Small intestine (tissue), 7 donors: Measurements from ENCODE around the gene SPHK2. TPM values are rescaled to one million over a fixed set of nuclear protein-coding genes. Genes with fewer than 3 reads are reported as not detected.

Experiments used
- DNase-seq, 2 donors: peaks; one replicate each; pipeline versions ENCODE4 v3.0.0 to v3.0.0-alpha.2; 2013
- FAIRE-seq: peaks from 2 replicates; lab custom pipeline; 2012; peaks lifted over from hg19 to GRCh38; lab: Jason Lieb, UNC
- H3K27ac ChIP-seq, 3 donors: one replicate each; pipeline ENCODE4 v1.5.1; 2013; ENCODE audit warnings: low read length in 2 of 3, mild to moderate bottlenecking in 2 of 3, control low read depth in 1 of 3, inconsistent platforms in 1 of 3, low read depth in 1 of 3, moderate library complexity in 1 of 3
- H3K27me3 ChIP-seq, 3 donors: one replicate each; pipeline ENCODE4 v1.6.1; 2013; ENCODE audit warnings: low read length in 3 of 3, inconsistent platforms in 1 of 3; ENCODE audit not compliant: control insufficient read depth in 3 of 3, insufficient read depth in 3 of 3
- H3K36me3 ChIP-seq, 3 donors: one replicate each; pipeline ENCODE4 v1.6.1; 2013; ENCODE audit warnings: low read length in 3 of 3, inconsistent platforms in 1 of 3, low read depth in 1 of 3, mild to moderate bottlenecking in 1 of 3, moderate library complexity in 1 of 3; ENCODE audit not compliant: control insufficient read depth in 3 of 3, insufficient read depth in 2 of 3
- H3K4me1 ChIP-seq, 3 donors: one replicate each; pipeline ENCODE4 v1.6.1; 2013; ENCODE audit warnings: low read length in 2 of 3, inconsistent platforms in 1 of 3, low read depth in 1 of 3, mild to moderate bottlenecking in 1 of 3, moderate library complexity in 1 of 3; ENCODE audit not compliant: control insufficient read depth in 3 of 3, insufficient read depth in 2 of 3
- H3K4me3 ChIP-seq, 3 donors: one replicate each; pipeline ENCODE4 v1.5.1; 2013; ENCODE audit warnings: low read length in 3 of 3, control low read depth in 1 of 3, inconsistent platforms in 1 of 3, low read depth in 1 of 3, mild to moderate bottlenecking in 1 of 3, moderate library complexity in 1 of 3
- H3K9me3 ChIP-seq, 2 donors: one replicate each; pipeline ENCODE4 v1.6.1; 2013; ENCODE audit warnings: low read depth in 1 of 2, low read length in 1 of 2; ENCODE audit not compliant: control insufficient read depth in 2 of 2, insufficient read depth in 1 of 2
- WGBS, 3 donors: extraction: QIAGEN DNeasy Blood & Tissue Kit; methylation state at CpG; one replicate each; pipeline ENCODE4 v1.1.7; 2013; 5-methylcytosine and 5-hydroxymethylcytosine counted together
- polyA plus RNA-seq, 4 donors: library from polyadenylated mRNA; stranded (reverse) in 3 of 4; unstranded in 1 of 4; fragments of 200-250 nt in 3 of 4; fragments of 120-200 nt in 1 of 4; gene quantifications; one replicate each; pipeline versions ENCODE4 v1.2.1 to v1.2.3, GENCODE V29; 2013
- donor health status: healthy with polysubstance abuse.
- donor health status: control.
- donor health status: control.
- donor health status: Bipolar disorder and iron deficiency.
- donor health status: healthy.

Gene SPHK2
- polyA plus RNA-seq, 4 donors: 22.1 to 85.7 (median 49.9) TPM

DNA sequence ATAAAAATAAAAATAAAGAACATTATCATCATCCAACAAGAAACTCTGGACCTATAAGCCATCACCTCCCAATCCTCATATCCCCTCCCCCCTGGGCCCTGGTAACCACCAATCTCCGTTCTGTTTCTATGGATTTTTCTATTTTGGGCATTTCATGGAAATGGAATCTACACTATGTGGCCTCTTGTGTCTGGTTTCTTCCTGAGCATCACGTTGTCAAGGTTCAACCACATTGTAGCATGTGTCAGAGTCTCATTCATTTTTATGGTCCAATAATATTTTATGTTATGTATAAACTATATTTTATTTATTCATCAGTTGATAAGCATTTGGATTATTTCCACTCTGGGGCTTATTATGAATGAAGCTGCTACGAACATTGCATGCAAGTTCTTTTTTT is 40.4 kb upstream of the SPHK2 start:
- no peaks in the 10 kb centered on the region for H3K36me3 ChIP-seq
- WGBS, 3 donors: 24 to 32% (median 32%) methylated on average over 3 of the region's 3 CpGs
- no peaks in the 10 kb centered on the region for H3K9me3 ChIP-seq
- FAIRE-seq: no peak
- H3K27me3 ChIP-seq: no peaks in the 10 kb centered on the region
- no peak overlapping the region for H3K4me3 ChIP-seq
- peak in 1 of 2 donors; percentile 36 for DNase-seq
- H3K4me1 ChIP-seq: peaks cover 0 to under 1% (median 0%) of the 10 kb centered on the region in 3 donors
- no peak overlapping the region for H3K27ac ChIP-seq

DNA sequence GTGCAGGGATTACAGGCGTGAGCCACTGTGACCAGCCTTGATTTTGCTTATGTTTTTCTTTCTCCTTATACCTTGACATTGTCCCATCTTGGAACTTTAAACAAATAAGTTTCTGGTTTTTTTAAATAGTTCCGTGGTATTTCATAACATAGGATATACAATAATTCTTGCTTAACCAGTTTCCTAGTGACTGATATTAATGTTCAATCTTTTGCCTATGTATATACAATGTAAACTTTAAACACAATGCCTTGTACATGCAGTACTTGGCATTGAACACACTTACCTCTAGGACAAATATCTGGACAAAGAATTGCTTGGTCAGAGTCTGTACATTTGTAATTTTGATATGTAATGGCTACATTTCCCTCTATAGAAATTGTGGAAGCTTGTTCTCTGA is 37.1 kb upstream of the SPHK2 start:
- no peak overlapping the region for H3K4me3 ChIP-seq
- 64 to 75% (median 72%) methylated on average over 2 of the region's 2 CpGs for whole genome bisulfite sequencing, 3 donors
- no peaks in the 10 kb centered on the region for H3K27me3 ChIP-seq
- H3K36me3 ChIP-seq: no peaks in the 10 kb centered on the region
- FAIRE-seq (no peak), DNase-seq (no peak)
- H3K4me1 ChIP-seq: peaks cover 0 to 3% (median 0%) of the 10 kb centered on the region in 3 donors
- peaks cover 0 to 8% of the 10 kb centered on the region in 2 donors for H3K9me3 ChIP-seq
- H3K27ac ChIP-seq: no peak overlapping the region

DNA sequence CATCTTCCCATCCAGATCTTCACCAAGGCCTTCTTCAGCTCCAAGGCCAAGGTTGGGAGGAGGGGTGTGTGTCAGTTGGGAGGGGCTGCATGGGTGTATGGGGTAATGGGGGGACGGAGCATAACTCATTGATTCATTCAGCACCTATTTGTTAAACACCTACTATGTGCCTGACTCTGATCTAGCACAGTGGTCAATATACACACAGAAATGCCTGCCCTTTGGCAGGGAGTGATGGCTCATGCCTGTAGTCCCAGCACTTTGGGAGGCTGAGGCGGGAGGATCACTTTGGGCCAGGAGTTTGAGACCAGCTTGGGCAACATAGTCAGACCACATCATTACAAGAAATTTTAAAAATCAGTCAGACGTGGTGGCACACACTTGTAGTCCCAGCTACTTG is 31.9 kb upstream of the SPHK2 start:
- H3K4me3 ChIP-seq: no peak overlapping the region
- no peaks in the 10 kb centered on the region for H3K36me3 ChIP-seq
- peaks cover 0 to 6% (median 0%) of the 10 kb centered on the region in 3 donors for H3K4me1 ChIP-seq
- DNase-seq (no peak), FAIRE-seq (no peak)
- H3K9me3 ChIP-seq: peaks cover 0 to 8% of the 10 kb centered on the region in 2 donors
- 88 to 92% (median 91%) methylated on average over 3 of the region's 3 CpGs for WGBS, 3 donors
- no peak overlapping the region for H3K27ac ChIP-seq
- H3K27me3 ChIP-seq: no peaks in the 10 kb centered on the region

DNA sequence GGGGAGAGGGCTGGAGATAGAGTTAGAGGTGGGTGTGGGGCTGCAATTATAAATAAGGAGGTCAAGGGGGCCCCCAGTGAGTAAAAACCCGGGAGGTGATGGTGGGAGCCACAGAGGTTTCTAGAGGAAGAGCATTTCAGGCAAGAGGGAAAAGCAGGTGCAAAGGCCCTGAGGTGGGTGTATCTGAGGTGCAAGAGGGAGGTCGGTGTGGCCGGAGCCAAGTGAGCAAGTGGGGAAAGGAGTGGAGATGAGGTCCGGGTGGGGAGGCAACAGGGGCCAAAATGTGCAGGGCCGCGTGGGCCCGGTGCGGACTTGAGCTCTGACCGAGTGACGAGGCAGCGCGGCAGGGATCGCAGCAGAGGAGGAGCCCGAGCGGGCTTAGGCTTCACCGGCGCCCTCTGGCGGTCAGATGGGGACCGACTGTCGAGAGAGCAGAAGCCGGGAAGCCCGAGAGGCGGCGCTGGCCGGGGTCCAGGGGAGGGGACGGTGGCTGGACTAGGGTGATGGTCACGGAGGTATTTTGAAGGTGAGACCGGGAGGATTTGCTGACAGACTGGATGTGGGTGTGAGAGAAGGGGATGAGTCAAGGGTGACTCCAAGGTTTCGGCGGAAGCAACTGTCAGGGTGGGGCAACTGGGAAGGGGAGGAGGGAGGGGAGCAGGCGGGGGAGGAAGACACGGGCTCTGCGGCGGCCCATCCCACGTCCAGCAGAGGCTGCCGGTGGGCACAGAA is 30.5 kb upstream of the SPHK2 start:
- H3K36me3 ChIP-seq: no peaks in the 10 kb centered on the region
- peaks cover 0 to 6% (median 0%) of the 10 kb centered on the region in 3 donors for H3K4me1 ChIP-seq
- H3K27ac ChIP-seq: no peak overlapping the region
- peaks cover 0 to 8% of the 10 kb centered on the region in 2 donors for H3K9me3 ChIP-seq
- FAIRE-seq: no peak
- peak; percentile 87 to 95 for DNase-seq
- H3K27me3 ChIP-seq: no peaks in the 10 kb centered on the region
- peak overlapping the region in 2 of 3 donors; percentile 19 for H3K4me3 ChIP-seq
- 3 to 5% (median 4%) methylated on average over 36 of the region's 36 CpGs for WGBS, 3 donors

DNA sequence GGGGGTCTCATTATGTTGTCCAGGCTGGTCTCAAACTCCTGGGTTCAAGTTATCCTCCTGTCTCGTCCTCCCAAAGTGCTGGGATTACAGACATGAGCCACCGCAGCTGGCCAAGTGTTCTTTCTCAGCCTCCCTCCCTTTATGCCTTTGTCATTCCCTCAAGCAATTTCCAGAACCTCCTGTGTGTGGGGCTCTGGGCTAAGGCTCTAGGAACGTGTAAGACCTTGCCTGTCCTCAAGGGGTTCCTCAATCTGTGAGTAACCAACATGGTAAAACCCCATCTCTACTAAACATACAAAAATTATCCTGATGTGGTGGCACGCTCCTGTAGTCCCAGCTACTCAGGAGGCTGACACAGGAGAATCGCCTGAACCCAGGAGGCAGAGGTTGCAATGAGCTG is 28.3 kb upstream of the SPHK2 start:
- WGBS, 3 donors: 80 to 95% (median 92%) methylated on average over 5 of the region's 5 CpGs
- Histone ChIP-seq H3K9me3 (no peaks in the 10 kb centered on the region), H3K36me3 (no peaks in the 10 kb centered on the region), H3K4me1 (peaks cover 0 to 3% (median 0%) of the 10 kb centered on the region in 3 donors), H3K27me3 (no peaks in the 10 kb centered on the region), H3K4me3 (no peak overlapping the region), H3K27ac (no peak overlapping the region)
- FAIRE-seq: no peak
- no peak for DNase-seq

DNA sequence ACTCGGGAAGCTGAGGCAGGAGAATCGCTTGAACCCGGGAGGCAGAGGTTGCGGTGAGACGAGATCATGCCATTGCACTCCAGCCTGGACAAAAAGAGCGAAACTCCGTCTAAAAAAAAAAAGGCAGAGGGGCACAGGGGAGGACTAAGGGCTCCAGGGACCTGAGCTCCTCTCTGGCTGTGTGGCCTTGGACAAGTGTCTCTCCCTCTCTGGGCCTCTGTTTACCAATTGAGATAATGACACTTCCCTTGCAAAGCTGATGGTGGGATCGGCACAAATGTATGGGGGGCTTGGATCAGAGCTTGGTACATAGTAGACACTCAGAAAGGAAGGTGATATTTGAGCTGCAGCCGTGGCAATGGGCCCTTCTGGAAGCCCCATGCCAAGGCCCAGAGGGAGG is 24.1 kb upstream of the SPHK2 start:
- Histone ChIP-seq H3K4me1 (no peaks in the 10 kb centered on the region), H3K9me3 (no peaks in the 10 kb centered on the region), H3K36me3 (peaks cover 0 to 4% (median 0%) of the 10 kb centered on the region in 3 donors), H3K27me3 (no peaks in the 10 kb centered on the region), H3K4me3 (no peak overlapping the region), H3K27ac (no peak overlapping the region)
- no peak for FAIRE-seq
- 81 to 88% (median 86%) methylated on average over 9 of the region's 9 CpGs for WGBS, 3 donors
- DNase-seq: no peak

DNA sequence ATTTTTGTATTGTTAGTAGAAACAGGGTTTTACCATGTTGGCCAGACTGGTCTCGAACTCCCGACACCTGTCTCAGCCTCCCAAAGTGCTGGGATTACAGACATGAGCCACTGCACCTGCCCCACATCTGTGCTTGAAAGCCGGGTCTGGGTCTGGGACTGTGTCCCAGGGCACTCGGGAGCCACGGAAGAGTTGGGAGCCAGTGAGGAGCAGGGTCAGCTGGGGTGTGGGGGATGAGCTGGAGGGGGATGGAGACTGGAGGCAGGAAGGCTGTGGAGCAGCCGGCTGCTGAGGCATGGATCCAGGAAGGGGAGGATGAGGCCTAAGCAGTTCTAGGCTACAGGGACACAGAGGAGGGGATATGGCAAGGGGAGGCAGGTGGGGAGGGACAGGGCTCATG is 23.5 kb upstream of the SPHK2 start:
- Histone ChIP-seq H3K4me1 (peaks cover 0 to under 1% (median 0%) of the 10 kb centered on the region in 3 donors), H3K9me3 (no peaks in the 10 kb centered on the region), H3K36me3 (peaks cover 0 to 10% (median 0%) of the 10 kb centered on the region in 3 donors), H3K27ac (no peak overlapping the region), H3K4me3 (no peak overlapping the region), H3K27me3 (no peaks in the 10 kb centered on the region)
- FAIRE-seq (no peak), DNase-seq (no peak)
- 71 to 77% (median 73%) methylated on average over 5 to 6 of the region's 6 CpGs for WGBS, 3 donors

DNA sequence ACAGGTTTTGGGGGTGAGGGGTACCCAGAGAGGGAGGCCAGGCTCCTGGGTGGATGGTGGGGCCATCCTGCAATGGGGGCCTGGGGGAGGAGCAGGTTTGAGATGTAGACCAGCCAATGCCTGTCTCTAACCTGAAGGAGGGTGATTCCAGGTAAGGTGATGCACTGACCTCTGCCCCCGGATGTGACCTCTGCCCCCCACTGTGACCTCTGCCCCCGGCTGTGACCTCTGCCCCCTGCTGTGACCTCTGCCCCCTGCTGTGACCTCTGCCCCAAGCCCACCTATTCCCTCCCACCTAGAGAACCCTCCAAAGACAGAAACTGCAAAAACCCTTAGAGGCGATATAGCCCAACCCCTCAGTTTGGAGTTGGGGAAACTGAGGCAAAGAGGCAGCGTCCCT is 23.1 kb upstream of the SPHK2 start:
- no peaks in the 10 kb centered on the region for H3K9me3 ChIP-seq
- 70 to 100% (median 81%) methylated on average over 2 to 4 of the region's 4 CpGs for WGBS, 3 donors
- H3K27ac ChIP-seq: no peak overlapping the region
- DNase-seq (no peak), FAIRE-seq (no peak)
- H3K36me3 ChIP-seq: peaks cover 0 to 14% (median 3%) of the 10 kb centered on the region in 3 donors
- peaks cover 0 to 5% (median 0%) of the 10 kb centered on the region in 3 donors for H3K4me1 ChIP-seq
- no peak overlapping the region for H3K4me3 ChIP-seq
- no peaks in the 10 kb centered on the region for H3K27me3 ChIP-seq
